HEK293T (cell line): ENCODE measurements around the gene VMP1.

Experiments
- CTCF ChIA-PET: fragments of 350-600 bp; formaldehyde crosslinking; extraction: SDS; loops from one replicate; lab custom pipeline; 2021; ENCODE audit warnings: antibody characterized with exemption, inconsistent platforms; lab: Yijun Ruan, JAX
- POLR2A ChIA-PET: fragments of 350-600 bp; formaldehyde crosslinking; extraction: SDS; loops from one replicate; lab custom pipeline; 2020; ENCODE audit warnings: antibody characterized with exemption, inconsistent platforms; lab: Yijun Ruan, JAX
- DNase-seq: peaks from one replicate; pipeline ENCODE4 v3.0.0; 2012; ENCODE audit warnings: mixed read lengths; ENCODE audit errors: extremely low spot score
- ARNT ChIP-seq: fragments of 450-650 bp; IDR thresholded peaks from 2 replicates; pipeline ENCODE4 v1.6.1; 2017; ENCODE audit warnings: mild to moderate bottlenecking
- BHLHE40 ChIP-seq: fragments of 450-650 bp; IDR thresholded peaks from 2 replicates; pipeline ENCODE4 v1.6.1; 2016; ENCODE audit warnings: mild to moderate bottlenecking, moderate library complexity, borderline replicate concordance
- CTBP1 ChIP-seq: fragments of 450-650 bp; IDR thresholded peaks from 2 replicates; pipeline ENCODE4 v1.6.1; 2016; ENCODE audit warnings: borderline replicate concordance
- ELF4 ChIP-seq: fragments of 450-650 bp; IDR thresholded peaks from 2 replicates; pipeline ENCODE4 v1.6.1; 2017; ENCODE audit warnings: antibody characterized with exemption
- FOXA1 ChIP-seq: fragments of 450-650 bp; IDR thresholded peaks from 2 replicates; pipeline ENCODE4 v1.6.1; 2016; ENCODE audit warnings: mild to moderate bottlenecking
- FOXK2 ChIP-seq: fragments of 450-650 bp; IDR thresholded peaks from 2 replicates; pipeline ENCODE4 v1.6.1; 2016; ENCODE audit warnings: mild to moderate bottlenecking
- FOXM1 ChIP-seq: fragments of 450-650 bp; IDR thresholded peaks from 2 replicates; pipeline ENCODE4 v1.6.1; 2017; ENCODE audit warnings: mild to moderate bottlenecking, borderline replicate concordance
- HDGF ChIP-seq: fragments of 450-650 bp; IDR thresholded peaks from 2 replicates; pipeline ENCODE4 v1.6.1; 2017; ENCODE audit warnings: antibody characterized with exemption, borderline replicate concordance
- L3MBTL2 ChIP-seq: fragments of 450-650 bp; conservative IDR thresholded peaks from 2 replicates; pipeline ENCODE4 v1.6.1; 2016; ENCODE audit warnings: mild to moderate bottlenecking
- LEF1 ChIP-seq: fragments of 450-650 bp; IDR thresholded peaks from 2 replicates; pipeline ENCODE4 v1.6.1; 2017; ENCODE audit warnings: mild to moderate bottlenecking, borderline replicate concordance
- NFRKB ChIP-seq: fragments of 450-650 bp; IDR thresholded peaks from 2 replicates; pipeline ENCODE4 v1.6.1; 2016; ENCODE audit warnings: mild to moderate bottlenecking, moderate library complexity
- PKNOX1 ChIP-seq: fragments of 450-650 bp; IDR thresholded peaks from 2 replicates; pipeline ENCODE4 v1.6.1; 2016
- SP1 ChIP-seq: fragments of 450-650 bp; IDR thresholded peaks from 2 replicates; pipeline ENCODE4 v1.6.1; 2017
- SUZ12 ChIP-seq: fragments of 450-650 bp; IDR thresholded peaks from 2 replicates; pipeline ENCODE4 v1.6.1; 2016; ENCODE audit warnings: mild to moderate bottlenecking
- TARDBP ChIP-seq: fragments of 450-650 bp; IDR thresholded peaks from 2 replicates; pipeline ENCODE4 v1.6.1; 2016
- ZNF384 ChIP-seq: fragments of 450-650 bp; IDR thresholded peaks from 2 replicates; pipeline ENCODE4 v1.6.1; 2016

VMP1 gene

GRCh38 chr17:59842901-59843652, 135.6 kb downstream of the VMP1 start:
- no peak for DNase-seq
- TF ChIP-seq PKNOX1, result no peak
- no peak for TF ChIP-seq FOXK2
- no peak for TF ChIP-seq SUZ12
- no peak for TF ChIP-seq SP1
- TF ChIP-seq TARDBP, result no peak
- TF ChIP-seq FOXA1, result no peak
- no peak for TF ChIP-seq LEF1
- TF ChIP-seq FOXM1, result no peak
- no peak for TF ChIP-seq CTBP1
- no peak for TF ChIP-seq NFRKB
- no peak for TF ChIP-seq ARNT
- TF ChIP-seq HDGF, result no peak
- no peak for TF ChIP-seq BHLHE40
- no peak for TF ChIP-seq ELF4
- TF ChIP-seq L3MBTL2, result no peak
- POLR2A ChIA-PET, result no interaction called here
- CTCF ChIA-PET, result no interaction called here

DNA sequence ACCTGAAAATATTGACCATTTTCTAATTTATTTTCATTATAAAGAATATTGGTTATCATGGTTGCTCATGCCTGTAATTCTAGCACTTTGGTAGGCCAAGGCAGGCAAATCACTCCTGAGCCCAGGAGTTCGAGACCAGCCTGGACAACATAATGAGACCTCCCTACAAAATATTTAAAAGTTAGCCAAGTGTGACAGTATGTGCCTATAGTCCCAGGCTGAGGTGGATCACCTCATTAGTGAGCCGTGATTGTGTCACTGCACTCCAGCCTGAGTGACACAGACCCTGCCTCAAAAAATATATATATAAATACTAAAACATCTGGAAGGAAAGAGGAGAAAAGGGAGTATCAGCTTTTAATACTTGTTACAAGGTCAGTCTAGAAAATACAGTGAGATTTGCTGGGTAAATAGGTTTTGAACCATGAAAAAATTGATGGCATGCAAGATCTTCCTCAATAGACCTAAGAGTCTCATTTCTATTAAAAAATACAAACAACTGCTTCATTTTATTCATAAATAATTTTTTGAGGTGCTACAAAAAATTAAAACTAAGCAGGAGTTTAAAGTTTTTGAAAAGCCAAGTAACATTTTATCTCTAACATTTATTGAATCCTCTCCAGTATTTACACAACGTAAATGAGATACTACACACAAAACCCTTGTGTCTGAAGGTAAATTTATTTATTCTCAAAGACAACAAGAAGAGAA, 137.6 kb downstream of the VMP1 start:
- POLR2A ChIA-PET, result no interaction called here
- no peak for TF ChIP-seq FOXK2
- no peak for TF ChIP-seq FOXM1
- no peak for TF ChIP-seq ELF4
- no peak for TF ChIP-seq CTBP1
- TF ChIP-seq LEF1, result no peak
- no peak for TF ChIP-seq L3MBTL2
- TF ChIP-seq ARNT, result no peak
- no peak for TF ChIP-seq FOXA1
- no peak for TF ChIP-seq HDGF
- no peak for TF ChIP-seq TARDBP
- TF ChIP-seq BHLHE40, result no peak
- TF ChIP-seq SP1, result no peak
- no peak for TF ChIP-seq ZNF384
- TF ChIP-seq PKNOX1, result no peak
- TF ChIP-seq NFRKB, result no peak
- TF ChIP-seq SUZ12, result no peak
- CTCF ChIA-PET, result interaction anchor here (0.6 to 1.1 kb wide), 2 partner anchors 59 to 91 kb away, joined by 3 to 4 read pairs; no protein-coding TSS in a partner anchor
- no peak for DNase-seq

DNA sequence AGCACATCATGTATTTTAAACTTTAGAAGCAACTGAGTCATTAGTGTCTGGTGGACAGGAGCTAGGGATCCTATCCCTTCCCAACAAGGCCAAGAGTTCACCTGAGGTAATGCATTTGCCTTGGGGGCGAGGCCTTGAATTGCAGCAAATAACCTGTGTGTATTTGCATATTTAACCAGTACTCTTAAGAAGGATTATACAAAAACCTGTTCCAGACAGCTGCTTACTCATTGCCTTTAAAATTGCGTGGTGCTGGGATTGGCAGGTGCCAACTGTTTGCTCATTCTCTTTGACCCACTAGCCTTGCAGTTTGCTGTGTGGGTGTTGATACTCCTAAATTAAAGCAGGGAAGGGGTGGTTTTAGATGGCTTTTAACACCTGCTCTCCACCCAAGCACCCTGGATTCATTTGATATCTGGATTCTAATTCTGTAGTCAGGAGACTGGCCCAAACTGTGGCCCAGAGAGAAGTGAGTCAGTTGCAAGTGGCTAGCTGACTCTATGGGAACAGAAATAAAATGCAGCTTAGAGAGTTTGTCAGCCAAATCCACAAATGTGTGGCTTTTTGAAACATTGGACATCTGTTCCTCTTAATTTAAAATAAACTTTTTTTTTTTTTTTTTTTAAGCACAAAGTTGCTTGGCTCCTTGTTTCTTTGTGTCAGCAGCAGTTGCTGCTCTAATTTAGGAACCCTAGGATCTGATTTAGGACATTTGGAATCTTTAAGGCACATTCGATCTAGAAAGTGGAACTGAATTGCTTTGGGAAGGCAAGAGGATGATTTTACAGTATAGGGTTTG, 138.3 kb downstream of the VMP1 start:
- POLR2A ChIA-PET, result no interaction called here
- no peak for DNase-seq
- CTCF ChIA-PET, result interaction anchor here (0.6 to 1.2 kb wide), 4 partner anchors 8 to 92 kb away, joined by 3 to 4 read pairs (median 3); no protein-coding TSS in a partner anchor
- no peak for TF ChIP-seq NFRKB

DNA sequence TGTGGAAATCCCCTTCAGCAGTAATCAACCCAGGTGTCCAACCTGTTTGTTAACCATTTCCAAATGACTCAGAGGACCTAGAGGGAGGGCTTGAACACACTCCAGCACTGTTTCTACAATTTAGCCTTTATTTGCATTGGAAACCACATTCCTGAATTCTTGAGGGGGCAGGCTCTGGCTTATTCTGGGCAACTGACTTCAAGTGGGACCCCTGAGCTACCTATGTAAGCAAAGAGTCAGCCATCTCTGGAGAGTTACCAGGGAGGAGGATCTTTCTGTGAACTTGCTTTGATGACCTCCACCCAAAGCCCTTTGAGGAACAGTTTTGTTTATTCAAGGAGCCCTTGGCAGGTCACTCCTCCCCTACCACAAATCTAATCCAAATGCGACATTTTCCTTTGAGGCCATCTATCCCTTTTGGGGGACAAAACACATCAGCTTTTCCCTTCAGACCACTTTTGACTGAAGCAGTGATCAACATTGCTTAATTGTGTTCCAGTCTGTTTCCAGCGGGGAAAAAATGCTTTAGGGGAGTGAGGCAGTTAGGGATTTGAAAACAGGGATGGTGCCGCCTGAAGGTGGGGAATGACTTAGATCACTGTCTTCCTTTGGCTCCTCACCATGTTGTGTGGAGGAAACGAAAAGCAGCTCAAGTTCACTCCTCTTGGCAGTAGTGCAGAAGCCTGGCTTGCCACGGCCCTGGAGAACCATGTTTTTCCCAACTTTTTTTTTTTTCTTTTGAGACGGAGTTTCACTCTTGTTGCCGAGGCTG, 139.1 kb downstream of the VMP1 start:
- no peak for TF ChIP-seq NFRKB
- no peak for TF ChIP-seq TARDBP
- TF ChIP-seq ELF4, result no peak
- TF ChIP-seq BHLHE40, result no peak
- TF ChIP-seq CTBP1, result no peak
- TF ChIP-seq FOXM1, result no peak
- TF ChIP-seq PKNOX1, result no peak
- TF ChIP-seq FOXA1, result no peak
- no peak for TF ChIP-seq HDGF
- TF ChIP-seq ARNT, result no peak
- TF ChIP-seq LEF1, result no peak
- no peak for TF ChIP-seq ZNF384
- CTCF ChIA-PET, result interaction anchor here (1.0 to 1.2 kb wide), 2 partner anchors 9 to 42 kb away, joined by 3 read pairs; no protein-coding TSS in a partner anchor
- no peak for DNase-seq
- POLR2A ChIA-PET, result no interaction called here

GRCh38 chr17:59848385-59848668, 140.9 kb downstream of the VMP1 start:
- no peak for TF ChIP-seq TARDBP
- TF ChIP-seq LEF1, result no peak
- no peak for TF ChIP-seq SUZ12
- TF ChIP-seq BHLHE40, result no peak
- no peak for TF ChIP-seq PKNOX1
- no peak for TF ChIP-seq ZNF384
- no peak for TF ChIP-seq SP1
- TF ChIP-seq ELF4, result no peak
- no peak for TF ChIP-seq L3MBTL2
- no peak for TF ChIP-seq NFRKB
- no peak for TF ChIP-seq HDGF
- DNase-seq, result no peak
- CTCF ChIA-PET, result no interaction called here
- POLR2A ChIA-PET, result interaction anchor here (0.6 kb wide), 1 partner anchor 62 kb away, joined by 3 read pairs; no protein-coding TSS in a partner anchor
